Esophagus muscularis mucosa (tissue), 3 donors: ENCODE measurements around the gene TNFRSF1B.

Experiments used
- POLR2A ChIP-seq: fragments of 450-650 bp; IDR thresholded peaks from one replicate; pipeline ENCODE4 v1.6.1; 2017; ENCODE audit warnings: antibody characterized with exemption, moderate library complexity, mild to moderate bottlenecking, low read depth
- TF ChIP-seq, protein P1 (sequence below), 3 experiments: fragments of 200-600 bp in 2 of 3; fragments of 450-650 bp in 1 of 3; sonication (generic) in 2 of 3; IDR thresholded peaks; one replicate each; pipeline ENCODE4 v1.5.1; 2017 to 2019; ENCODE audit warnings: antibody characterized with exemption in 3 of 3, mild to moderate bottlenecking in 2 of 3, moderate library complexity in 1 of 3

DNA sequence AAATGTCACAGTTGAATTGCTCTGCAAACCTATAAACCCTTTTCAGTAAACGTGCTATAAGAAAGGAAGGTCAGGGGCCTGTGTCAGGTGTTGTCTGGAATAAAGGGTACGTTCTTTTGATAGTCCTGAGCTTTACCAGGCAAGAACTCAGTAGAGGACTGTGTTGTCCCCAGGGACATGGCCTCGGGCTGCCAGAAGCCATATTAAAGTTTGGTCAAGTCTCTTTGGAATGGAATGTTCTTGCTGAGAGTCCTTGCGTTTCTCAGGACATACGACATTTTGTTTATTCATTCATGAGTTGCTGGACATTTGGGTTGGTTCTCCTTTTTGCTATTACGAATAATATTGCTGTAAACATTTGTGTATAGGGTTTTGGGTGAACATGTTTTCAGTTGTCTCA is 79.8 kb downstream of the TNFRSF1B start:
- TF ChIP-seq POLR2A, result no peak
- TF ChIP-seq, protein P1, sequence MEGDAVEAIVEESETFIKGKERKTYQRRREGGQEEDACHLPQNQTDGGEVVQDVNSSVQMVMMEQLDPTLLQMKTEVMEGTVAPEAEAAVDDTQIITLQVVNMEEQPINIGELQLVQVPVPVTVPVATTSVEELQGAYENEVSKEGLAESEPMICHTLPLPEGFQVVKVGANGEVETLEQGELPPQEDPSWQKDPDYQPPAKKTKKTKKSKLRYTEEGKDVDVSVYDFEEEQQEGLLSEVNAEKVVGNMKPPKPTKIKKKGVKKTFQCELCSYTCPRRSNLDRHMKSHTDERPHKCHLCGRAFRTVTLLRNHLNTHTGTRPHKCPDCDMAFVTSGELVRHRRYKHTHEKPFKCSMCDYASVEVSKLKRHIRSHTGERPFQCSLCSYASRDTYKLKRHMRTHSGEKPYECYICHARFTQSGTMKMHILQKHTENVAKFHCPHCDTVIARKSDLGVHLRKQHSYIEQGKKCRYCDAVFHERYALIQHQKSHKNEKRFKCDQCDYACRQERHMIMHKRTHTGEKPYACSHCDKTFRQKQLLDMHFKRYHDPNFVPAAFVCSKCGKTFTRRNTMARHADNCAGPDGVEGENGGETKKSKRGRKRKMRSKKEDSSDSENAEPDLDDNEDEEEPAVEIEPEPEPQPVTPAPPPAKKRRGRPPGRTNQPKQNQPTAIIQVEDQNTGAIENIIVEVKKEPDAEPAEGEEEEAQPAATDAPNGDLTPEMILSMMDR (IDR thresholded peaks at IDR 0.05), result no peak
